Stomach smooth muscle (tissue), 2 donors: ENCODE results near the gene MUC16.

Experiments
- H3K27ac ChIP-seq: one replicate; pipeline ENCODE4 v1.7.0; 2013; ENCODE audit warnings: mild to moderate bottlenecking, low read length, inconsistent platforms
- H3K27me3 ChIP-seq, 2 donors: one replicate each; pipeline ENCODE4 v1.7.0; 2013; ENCODE audit warnings: low read length in 2 of 2; ENCODE audit not compliant: insufficient read depth in 2 of 2, control insufficient read depth in 1 of 2
- H3K36me3 ChIP-seq, 2 donors: one replicate each; pipeline ENCODE4 v1.7.0; 2013; ENCODE audit warnings: low read length in 2 of 2; ENCODE audit not compliant: control insufficient read depth in 2 of 2, insufficient read depth in 2 of 2
- H3K4me1 ChIP-seq: one replicate; pipeline ENCODE4 v1.7.0; 2013; ENCODE audit warnings: low read length; ENCODE audit not compliant: control insufficient read depth, insufficient read depth
- H3K4me3 ChIP-seq, 2 donors: one replicate each; pipeline ENCODE4 v1.7.0; 2013; ENCODE audit warnings: low read length in 2 of 2
- H3K9ac ChIP-seq, 2 donors: one replicate each; pipeline ENCODE4 v1.7.0; 2013; ENCODE audit warnings: low read length in 2 of 2, mild to moderate bottlenecking in 1 of 2
- H3K9me3 ChIP-seq, 2 donors: one replicate each; pipeline ENCODE4 v1.7.0; 2013; ENCODE audit warnings: low read length in 2 of 2; ENCODE audit not compliant: control insufficient read depth in 2 of 2
- donor health status: healthy.
- donor health status: Pancreatic carcinoma.

The MUC16 gene

GRCh38 chr19:9009431-9009830, 778 bp downstream of the MUC16 start:
- H3K9ac ChIP-seq = no peak overlapping the region
- H3K36me3 ChIP-seq = no peaks in the 10 kb centered on the region
- no peaks in the 10 kb centered on the region for H3K4me1 ChIP-seq
- H3K27me3 ChIP-seq = peaks cover 2 to 3% of the 10 kb centered on the region in 2 donors
- H3K27ac ChIP-seq = no peak overlapping the region
- no peak overlapping the region for H3K4me3 ChIP-seq
- H3K9me3 ChIP-seq = no peaks in the 10 kb centered on the region

GRCh38 chr19:9008667-9009066, 1.5 kb downstream of the MUC16 start:
- Histone ChIP-seq H3K27ac (no peak overlapping the region), H3K9ac (no peak overlapping the region), H3K9me3 (no peaks in the 10 kb centered on the region), H3K36me3 (no peaks in the 10 kb centered on the region), H3K4me1 (no peaks in the 10 kb centered on the region), H3K4me3 (no peak overlapping the region), H3K27me3 (peaks cover 2 to 3% of the 10 kb centered on the region in 2 donors)

- Histone ChIP-seq H3K36me3 (no peaks in the 10 kb centered on the region), H3K27ac (no peak overlapping the region), H3K4me1 (no peaks in the 10 kb centered on the region), H3K9ac (no peak overlapping the region), H3K4me3 (no peak overlapping the region), H3K27me3 (peaks cover 0 to 2% of the 10 kb centered on the region in 2 donors), H3K9me3 (peaks cover 0 to 5% of the 10 kb centered on the region in 2 donors)
Observed at GRCh38 chr19:9000933-9001332, 9.3 kb downstream of the MUC16 start.

GRCh38 chr19:8988204-8988603, 22.0 kb downstream of the MUC16 start:
- no peak overlapping the region for H3K27ac ChIP-seq
- no peaks in the 10 kb centered on the region for H3K27me3 ChIP-seq
- no peak overlapping the region for H3K4me3 ChIP-seq
- peaks cover 0 to 5% of the 10 kb centered on the region in 2 donors for H3K9me3 ChIP-seq
- no peaks in the 10 kb centered on the region for H3K4me1 ChIP-seq
- H3K9ac ChIP-seq = no peak overlapping the region
- no peaks in the 10 kb centered on the region for H3K36me3 ChIP-seq

- Histone ChIP-seq H3K9ac (no peak overlapping the region), H3K9me3 (peaks cover 0 to 5% of the 10 kb centered on the region in 2 donors), H3K36me3 (no peaks in the 10 kb centered on the region), H3K4me3 (no peak overlapping the region), H3K4me1 (no peaks in the 10 kb centered on the region), H3K27ac (no peak overlapping the region), H3K27me3 (no peaks in the 10 kb centered on the region)
Observed at GRCh38 chr19:8986296-8986695, 23.9 kb downstream of the MUC16 start.

GRCh38 chr19:8973501-8974091, 36.6 kb downstream of the MUC16 start:
- H3K27ac ChIP-seq = no peak overlapping the region
- H3K9ac ChIP-seq = no peak overlapping the region
- H3K9me3 ChIP-seq = peaks cover 5 to 29% of the 10 kb centered on the region in 2 donors
- no peaks in the 10 kb centered on the region for H3K36me3 ChIP-seq
- H3K27me3 ChIP-seq = no peaks in the 10 kb centered on the region
- H3K4me1 ChIP-seq = no peaks in the 10 kb centered on the region
- no peak overlapping the region for H3K4me3 ChIP-seq

GRCh38 chr19:8965887-8966286, 44.3 kb downstream of the MUC16 start:
- no peak overlapping the region for H3K4me3 ChIP-seq
- H3K4me1 ChIP-seq = no peaks in the 10 kb centered on the region
- H3K27ac ChIP-seq = no peak overlapping the region
- H3K9me3 ChIP-seq = peaks cover 0 to 6% of the 10 kb centered on the region in 2 donors
- peaks cover 4 to 15% of the 10 kb centered on the region in 2 donors for H3K27me3 ChIP-seq
- H3K36me3 ChIP-seq = no peaks in the 10 kb centered on the region
- H3K9ac ChIP-seq = no peak overlapping the region
